ENCODE results near the gene DROSHA.

Gene DROSHA

DNA sequence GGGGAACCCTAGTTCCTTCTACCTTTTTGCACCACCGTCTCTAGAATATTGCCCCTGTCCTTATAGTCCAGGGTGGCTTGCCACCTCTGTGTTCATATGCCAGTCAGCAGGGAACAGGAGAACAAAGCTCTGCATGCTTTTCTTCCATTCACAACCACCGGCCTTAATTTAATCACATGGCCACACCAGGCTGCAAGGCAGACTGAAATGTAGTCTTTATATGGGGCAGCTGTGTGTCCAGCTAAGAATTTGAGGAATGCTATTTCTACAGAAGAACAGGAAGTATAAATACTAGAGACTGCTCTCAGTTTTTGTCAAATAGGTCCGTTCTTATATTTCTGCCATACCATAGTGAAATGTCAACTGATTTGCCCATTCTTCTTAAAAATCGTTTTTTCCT, 6.0 kb upstream of the DROSHA start:
- no peak for DNase-seq (ENCODE audit: low read depth)
- TF ChIP-seq, protein P1, sequence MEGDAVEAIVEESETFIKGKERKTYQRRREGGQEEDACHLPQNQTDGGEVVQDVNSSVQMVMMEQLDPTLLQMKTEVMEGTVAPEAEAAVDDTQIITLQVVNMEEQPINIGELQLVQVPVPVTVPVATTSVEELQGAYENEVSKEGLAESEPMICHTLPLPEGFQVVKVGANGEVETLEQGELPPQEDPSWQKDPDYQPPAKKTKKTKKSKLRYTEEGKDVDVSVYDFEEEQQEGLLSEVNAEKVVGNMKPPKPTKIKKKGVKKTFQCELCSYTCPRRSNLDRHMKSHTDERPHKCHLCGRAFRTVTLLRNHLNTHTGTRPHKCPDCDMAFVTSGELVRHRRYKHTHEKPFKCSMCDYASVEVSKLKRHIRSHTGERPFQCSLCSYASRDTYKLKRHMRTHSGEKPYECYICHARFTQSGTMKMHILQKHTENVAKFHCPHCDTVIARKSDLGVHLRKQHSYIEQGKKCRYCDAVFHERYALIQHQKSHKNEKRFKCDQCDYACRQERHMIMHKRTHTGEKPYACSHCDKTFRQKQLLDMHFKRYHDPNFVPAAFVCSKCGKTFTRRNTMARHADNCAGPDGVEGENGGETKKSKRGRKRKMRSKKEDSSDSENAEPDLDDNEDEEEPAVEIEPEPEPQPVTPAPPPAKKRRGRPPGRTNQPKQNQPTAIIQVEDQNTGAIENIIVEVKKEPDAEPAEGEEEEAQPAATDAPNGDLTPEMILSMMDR (IDR thresholded peaks at IDR 0.05; ENCODE audit: low read depth, low read length), result no peak
- TF ChIP-seq, protein P2, sequence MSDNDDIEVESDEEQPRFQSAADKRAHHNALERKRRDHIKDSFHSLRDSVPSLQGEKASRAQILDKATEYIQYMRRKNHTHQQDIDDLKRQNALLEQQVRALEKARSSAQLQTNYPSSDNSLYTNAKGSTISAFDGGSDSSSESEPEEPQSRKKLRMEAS (IDR thresholded peaks at IDR 0.05; ENCODE audit: low read depth, low read length), result no peak
- H3K4me3 ChIP-seq (ENCODE audit: low read depth, low read length), result no peak overlapping the region

DNA sequence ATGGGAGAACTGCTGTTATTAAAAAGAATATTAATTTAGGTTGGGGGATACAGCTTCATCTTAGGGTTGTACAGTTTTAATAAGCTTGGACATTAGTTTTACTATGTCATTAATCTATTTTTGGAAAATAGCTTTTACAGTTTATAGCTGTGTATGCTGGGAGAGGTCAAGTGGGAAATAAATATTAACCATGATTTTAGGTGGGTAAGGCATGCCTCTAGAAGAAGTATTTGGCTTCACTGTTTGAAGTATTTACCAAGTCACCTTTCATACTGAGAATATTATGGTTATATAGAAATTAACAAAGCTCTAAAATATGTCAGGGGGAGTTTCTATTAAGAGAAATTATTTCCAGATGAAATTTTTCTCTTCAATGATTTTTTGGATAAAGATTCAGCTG, 5.5 kb upstream of the DROSHA start:
- no peak for DNase-seq (ENCODE audit: low read depth)
- no peak overlapping the region for H3K4me3 ChIP-seq (ENCODE audit: low read depth, low read length)
- TF ChIP-seq POLR2A (IDR thresholded peaks at IDR 0.05; ENCODE audit: extremely low read depth, insufficient read length) (no peak), MYC (IDR thresholded peaks at IDR 0.05; ENCODE audit: low read depth, low read length) (no peak)
- TF ChIP-seq, protein P2 (IDR thresholded peaks at IDR 0.05; ENCODE audit: low read depth, low read length), result no peak
- TF ChIP-seq, protein P1 (IDR thresholded peaks at IDR 0.05; ENCODE audit: low read depth, low read length), result no peak

DNA sequence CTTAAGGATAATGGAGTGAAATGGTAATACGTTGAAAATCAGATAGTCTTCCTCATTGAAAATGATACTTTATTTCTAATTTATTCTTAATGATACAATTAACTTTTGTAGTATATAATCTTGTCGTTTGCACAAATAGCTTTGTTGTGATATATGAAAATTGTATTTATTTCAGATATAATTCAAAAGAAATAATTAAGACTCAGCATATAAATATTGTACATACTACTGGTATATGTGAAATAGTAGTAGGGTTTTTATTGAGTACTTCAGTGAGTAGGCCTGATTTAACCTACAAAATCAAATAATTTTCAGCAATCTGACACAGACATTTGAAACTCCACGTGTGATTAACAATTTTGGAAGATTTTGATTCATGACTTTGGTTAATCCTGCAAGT, 5.0 kb upstream of the DROSHA start:
- TF ChIP-seq, protein P1 (IDR thresholded peaks at IDR 0.05; ENCODE audit: low read depth, low read length), result no peak
- no peak for TF ChIP-seq POLR2A (IDR thresholded peaks at IDR 0.05; ENCODE audit: extremely low read depth, insufficient read length)
- TF ChIP-seq, protein P2 (IDR thresholded peaks at IDR 0.05; ENCODE audit: low read depth, low read length), result no peak
- no peak for TF ChIP-seq MYC (IDR thresholded peaks at IDR 0.05; ENCODE audit: low read depth, low read length)
- DNase-seq (ENCODE audit: low read depth), result no peak
- no peak overlapping the region for H3K4me3 ChIP-seq (ENCODE audit: low read depth, low read length)

DNA sequence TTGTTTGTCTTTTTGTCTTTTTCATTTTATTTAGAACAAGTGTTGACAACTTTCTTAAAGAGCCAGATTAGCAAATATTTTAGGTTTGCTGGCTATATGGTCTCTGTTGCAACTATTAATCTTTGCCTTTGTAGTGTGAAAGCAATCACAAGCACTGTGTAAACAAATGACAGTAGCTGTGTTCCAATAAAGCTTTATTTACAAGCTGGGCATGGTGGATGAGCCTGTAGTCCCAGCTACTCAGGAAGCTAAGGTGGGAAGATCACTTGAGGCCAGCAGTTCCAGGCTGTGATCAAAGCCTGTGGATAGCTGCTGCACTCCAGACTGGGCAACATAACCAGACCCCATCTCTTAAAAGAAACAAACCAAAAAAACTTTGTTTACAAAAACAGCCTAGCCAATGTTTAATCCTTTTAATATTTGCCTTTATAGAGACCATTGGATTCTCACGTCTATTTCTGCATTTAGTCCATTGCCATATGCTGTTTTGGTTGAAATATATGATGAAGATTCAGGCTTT, 2.7 kb upstream of the DROSHA start:
- DNase-seq (ENCODE audit: low read depth), result no peak
- H3K4me3 ChIP-seq (ENCODE audit: low read depth, low read length), result no peak overlapping the region
- TF ChIP-seq, protein P1 (IDR thresholded peaks at IDR 0.05; ENCODE audit: low read depth, low read length), result no peak
- TF ChIP-seq, protein P2 (IDR thresholded peaks at IDR 0.05; ENCODE audit: low read depth, low read length), result no peak
- no peak for TF ChIP-seq POLR2A (IDR thresholded peaks at IDR 0.05; ENCODE audit: extremely low read depth, insufficient read length)
- no peak for TF ChIP-seq MYC (IDR thresholded peaks at IDR 0.05; ENCODE audit: low read depth, low read length)

DNA sequence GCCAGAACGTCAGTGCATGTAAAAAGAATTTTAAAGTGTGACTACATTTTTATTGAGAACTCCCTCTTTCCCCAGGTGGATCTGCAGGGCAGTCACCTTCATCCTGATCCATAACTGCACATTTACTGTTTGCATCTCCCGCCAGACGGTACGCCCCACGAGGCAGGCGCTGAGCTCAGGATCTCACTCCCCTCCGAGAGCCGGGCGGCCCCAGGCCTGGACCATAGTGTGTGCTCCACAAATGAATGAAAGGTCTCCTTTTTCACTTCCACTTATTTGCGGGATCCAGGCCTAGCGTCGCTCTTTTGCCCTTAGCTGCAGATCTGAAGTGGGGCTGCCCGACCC, 378 bp downstream of the DROSHA start:
- TF ChIP-seq POLR2A (IDR thresholded peaks at IDR 0.05; ENCODE audit: extremely low read depth, insufficient read length), result no peak
- TF ChIP-seq, protein P2 (IDR thresholded peaks at IDR 0.05; ENCODE audit: low read depth, low read length), result peak; percentile 37; the same call in 1 of the 2 replicates
- peak overlapping the region; percentile 75 for H3K4me3 ChIP-seq (ENCODE audit: low read depth, low read length)
- peak; percentile 51 for DNase-seq (ENCODE audit: low read depth)

DNA sequence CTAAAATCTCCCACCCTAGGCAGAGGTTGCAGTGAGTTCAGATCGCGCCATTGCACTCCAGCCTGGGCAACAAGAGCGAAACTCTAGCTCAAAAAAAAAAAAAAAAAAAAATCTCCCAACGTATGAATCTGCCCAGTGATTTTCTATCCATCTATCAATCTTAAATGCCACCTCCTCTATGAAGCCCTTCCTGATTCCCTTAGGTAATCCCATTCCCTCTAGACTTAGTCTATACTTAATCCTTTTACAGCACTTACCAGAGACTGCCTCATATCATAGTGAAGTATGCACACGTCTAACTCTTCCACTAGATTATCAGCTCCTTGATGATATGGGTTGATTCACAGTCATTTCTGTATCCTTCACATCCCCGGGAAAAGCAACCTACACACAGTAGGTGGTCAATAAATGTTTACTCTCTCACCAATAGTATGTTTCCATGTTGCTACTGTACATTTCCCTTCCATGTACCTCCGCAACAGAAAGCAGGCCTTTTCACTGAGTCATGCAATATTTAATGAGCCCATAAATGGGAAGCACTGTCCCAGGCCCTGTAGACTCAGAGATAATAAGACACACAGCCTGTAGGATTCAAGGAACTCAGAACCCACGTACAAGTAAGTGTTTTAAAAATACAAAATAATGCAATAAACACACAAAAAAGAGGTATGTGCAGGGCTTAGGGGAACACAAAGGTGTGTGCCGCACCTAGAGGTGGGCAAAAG, 1.2 kb downstream of the DROSHA start:
- peak overlapping the region; percentile 75 for H3K4me3 ChIP-seq (ENCODE audit: low read depth, low read length)
- peak; percentile 71 for DNase-seq (ENCODE audit: low read depth)
- TF ChIP-seq, protein P1 (IDR thresholded peaks at IDR 0.05; ENCODE audit: low read depth, low read length), result no peak
- TF ChIP-seq, protein P2 (IDR thresholded peaks at IDR 0.05; ENCODE audit: low read depth, low read length), result no peak
- no peak for TF ChIP-seq POLR2A (IDR thresholded peaks at IDR 0.05; ENCODE audit: extremely low read depth, insufficient read length)
- TF ChIP-seq MYC (IDR thresholded peaks at IDR 0.05; ENCODE audit: low read depth, low read length), result no peak

Data from NB4 (cell line).